OCI-LY7 (cell line): ENCODE results near the gene BICD1. TPM values are rescaled to one million over a fixed set of nuclear protein-coding genes. Genes with fewer than 3 reads are reported as not detected.

ENCODE experiments used
- BruUV-seq: library from RNA; stranded (reverse); fragments of 400-500 nt; replicated peaks from 2 replicates; lab custom pipeline; 2021; lab: Mats Ljungman, UMichigan
- CTCF ChIA-PET: fragments of 300-600 bp; sonication (Branson Sonifier 250); formaldehyde crosslinking; loops from one replicate; lab custom pipeline; 2022; ENCODE audit warnings: antibody characterized with exemption; ENCODE audit not compliant: unreplicated experiment; lab: Charles Lee
- POLR2A ChIA-PET: fragments of 300-600 bp; sonication (Branson Sonifier 250); formaldehyde crosslinking; loops from one replicate; lab custom pipeline; 2022; ENCODE audit warnings: antibody characterized with exemption; lab: Charles Lee
- DNase-seq: peaks from one replicate; pipeline ENCODE4 v3.0.0-alpha.2; 2015; ENCODE audit warnings: low spot score
- H2AFZ ChIP-seq: fragments of 200-600 bp; sonication (generic), shearing (Covaris generic); 2 replicates; pipeline ENCODE4 v1.6.1; 2014; ENCODE audit warnings: mild to moderate bottlenecking, antibody characterized with exemption, low read length, moderate library complexity
- H3K27ac ChIP-seq: fragments of 200-600 bp; sonication (generic); 2 replicates; pipeline ENCODE4 v1.5.1; 2014; ENCODE audit warnings: mixed run types, low read depth, mild to moderate bottlenecking, moderate library complexity, low read length, inconsistent platforms; ENCODE audit not compliant: poor library complexity, severe bottlenecking
- H3K36me3 ChIP-seq: fragments of 200-600 bp; sonication (generic); 2 replicates; pipeline ENCODE4 v1.6.1; 2014; ENCODE audit warnings: mild to moderate bottlenecking, antibody characterized with exemption, low read length, moderate library complexity, mixed read lengths; ENCODE audit not compliant: insufficient read depth
- H3K4me1 ChIP-seq: fragments of 200-600 bp; sonication (generic); 2 replicates; pipeline ENCODE4 v1.5.1; 2014; ENCODE audit warnings: mild to moderate bottlenecking, low read length; ENCODE audit not compliant: insufficient read depth, poor library complexity, severe bottlenecking
- H3K4me2 ChIP-seq: fragments of 200-600 bp; sonication (generic); 2 replicates; pipeline ENCODE4 v1.6.1; 2014; ENCODE audit warnings: mild to moderate bottlenecking, low read length
- H3K4me3 ChIP-seq: fragments of 200-600 bp; sonication (generic); 2 replicates; pipeline ENCODE4 v1.5.1; 2014; ENCODE audit warnings: mild to moderate bottlenecking, low read depth, low read length; ENCODE audit not compliant: poor library complexity, severe bottlenecking
- H3K79me2 ChIP-seq: fragments of 200-600 bp; sonication (generic); 2 replicates; pipeline ENCODE4 v1.6.1; 2016; ENCODE audit warnings: low read depth, mild to moderate bottlenecking, low read length, moderate library complexity, mixed read lengths; ENCODE audit not compliant: insufficient read depth
- H3K9me2 ChIP-seq: fragments of 200-600 bp; sonication (generic); 2 replicates; pipeline ENCODE4 v1.6.1; 2016; ENCODE audit warnings: mild to moderate bottlenecking, low read length, mixed read lengths; ENCODE audit not compliant: insufficient read depth
- H3K9me3 ChIP-seq: fragments of 200-600 bp; sonication (generic); 2 replicates; pipeline ENCODE4 v1.6.1; 2014; ENCODE audit warnings: mild to moderate bottlenecking, mixed run types, low read length, mixed read lengths
- H4K20me1 ChIP-seq: fragments of 200-600 bp; sonication (generic); 2 replicates; pipeline ENCODE4 v1.6.1; 2014; ENCODE audit warnings: mild to moderate bottlenecking, antibody characterized with exemption, low read length, moderate library complexity, mixed read lengths; ENCODE audit not compliant: insufficient read depth
- EZH2phosphoT487 ChIP-seq: fragments of 200-600 bp; sonication (generic); IDR thresholded peaks from 2 replicates; pipeline ENCODE4 v1.6.1; 2018; ENCODE audit warnings: low read depth, borderline replicate concordance, mild to moderate bottlenecking, mixed run types, antibody characterized with exemption, low read length, moderate library complexity, mixed read lengths
- intact Hi-C: fragments of 100-400 bp; cut with micrococcal nuclease; formaldehyde crosslinking; loops from one replicate; pipeline ENCODE4 v1.10.0; 2022; ENCODE audit not compliant: unreplicated experiment
- total RNA-seq, 2 experiments: library from RNA; depleted of rRNA in 1 of 2; stranded (reverse); fragments of >200 nt in 1 of 2; shearing (Covaris generic) in 1 of 2; gene quantifications; 2 replicates each; pipeline ENCODE4 v1.2.3, GENCODE V29; 2014 to 2022
- TF ChIP-seq, protein P1 (sequence below): fragments of 200-600 bp; sonication (generic); conservative IDR thresholded peaks from 2 replicates; pipeline ENCODE4 v1.5.1; 2014; ENCODE audit warnings: mild to moderate bottlenecking, antibody characterized with exemption, low read length, moderate library complexity, mixed read lengths

The BICD1 gene
- total RNA-seq, 2 experiments from 2014 or later: 42.9 to 88.2 TPM

GRCh38 chr12:32253154-32253790 lies 146.6 kb downstream of the BICD1 start:
- Histone ChIP-seq H3K79me2 (peaks cover 4% of the 10 kb centered on the region; the same call in 1 of the 2 replicates), H3K27ac (no peak overlapping the region), H3K4me1 (peaks cover 8% of the 10 kb centered on the region), H3K4me2 (no peak overlapping the region), H3K36me3 (peaks cover 77% of the 10 kb centered on the region), H3K9me2 (no peaks in the 10 kb centered on the region), H2AFZ (no peak overlapping the region), H3K4me3 (no peak overlapping the region), H4K20me1 (no peaks in the 10 kb centered on the region), H3K9me3 (peaks cover 21% of the 10 kb centered on the region)
- intact Hi-C loops: no loop called here
- no TSS peak for BruUV-seq
- ChIA-PET POLR2A (interaction anchor here (0.7 to 1.4 kb wide), 6 partner anchors 8 to 39 kb away, joined by 3 to 4 read pairs (median 3); no protein-coding TSS in a partner anchor), CTCF (no interaction called here)
- no peak for DNase-seq
- TF ChIP-seq, protein P1, sequence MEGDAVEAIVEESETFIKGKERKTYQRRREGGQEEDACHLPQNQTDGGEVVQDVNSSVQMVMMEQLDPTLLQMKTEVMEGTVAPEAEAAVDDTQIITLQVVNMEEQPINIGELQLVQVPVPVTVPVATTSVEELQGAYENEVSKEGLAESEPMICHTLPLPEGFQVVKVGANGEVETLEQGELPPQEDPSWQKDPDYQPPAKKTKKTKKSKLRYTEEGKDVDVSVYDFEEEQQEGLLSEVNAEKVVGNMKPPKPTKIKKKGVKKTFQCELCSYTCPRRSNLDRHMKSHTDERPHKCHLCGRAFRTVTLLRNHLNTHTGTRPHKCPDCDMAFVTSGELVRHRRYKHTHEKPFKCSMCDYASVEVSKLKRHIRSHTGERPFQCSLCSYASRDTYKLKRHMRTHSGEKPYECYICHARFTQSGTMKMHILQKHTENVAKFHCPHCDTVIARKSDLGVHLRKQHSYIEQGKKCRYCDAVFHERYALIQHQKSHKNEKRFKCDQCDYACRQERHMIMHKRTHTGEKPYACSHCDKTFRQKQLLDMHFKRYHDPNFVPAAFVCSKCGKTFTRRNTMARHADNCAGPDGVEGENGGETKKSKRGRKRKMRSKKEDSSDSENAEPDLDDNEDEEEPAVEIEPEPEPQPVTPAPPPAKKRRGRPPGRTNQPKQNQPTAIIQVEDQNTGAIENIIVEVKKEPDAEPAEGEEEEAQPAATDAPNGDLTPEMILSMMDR: no peak
- TF ChIP-seq EZH2phosphoT487: no peak

DNA sequence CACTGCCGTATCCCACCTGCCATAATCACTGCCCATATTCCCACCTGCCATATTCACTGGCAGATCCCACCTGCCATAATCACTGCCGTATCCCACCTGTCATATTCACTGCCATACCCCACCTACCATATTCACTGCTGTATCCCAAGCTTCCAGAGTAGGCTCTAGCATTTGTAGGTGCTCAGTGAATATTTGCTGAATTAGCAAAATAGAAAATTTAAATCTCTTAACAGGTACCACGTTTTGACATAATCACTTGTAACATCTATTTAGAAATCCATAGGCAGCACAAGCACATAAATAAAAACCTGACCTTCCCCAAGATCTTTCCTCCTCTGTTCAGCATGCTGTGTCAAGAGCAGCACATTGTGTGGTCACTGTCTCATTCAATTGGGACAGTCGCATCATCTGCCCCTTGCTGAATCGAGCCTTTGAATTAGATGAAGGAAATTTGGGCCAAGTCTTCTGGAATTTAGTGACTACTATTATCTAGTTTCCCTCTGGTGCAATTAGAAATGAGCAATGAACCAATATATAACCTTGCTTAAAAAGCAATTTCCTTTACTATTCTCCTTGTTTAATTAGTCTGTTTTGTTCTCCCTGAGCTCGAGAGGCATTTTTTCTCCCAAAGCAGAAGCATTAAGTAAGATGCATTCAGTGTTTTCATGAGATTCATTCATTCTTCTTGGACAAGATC lies 147.8 kb downstream of the BICD1 start:
- Histone ChIP-seq H3K36me3 (peaks cover 77% of the 10 kb centered on the region), H2AFZ (no peak overlapping the region), H3K79me2 (peaks cover 4% of the 10 kb centered on the region; the same call in 1 of the 2 replicates), H3K4me1 (peaks cover 8% of the 10 kb centered on the region), H3K4me3 (no peak overlapping the region), H3K9me3 (peaks cover 14% of the 10 kb centered on the region), H3K9me2 (no peaks in the 10 kb centered on the region), H3K4me2 (no peak overlapping the region), H3K27ac (no peak overlapping the region), H4K20me1 (no peaks in the 10 kb centered on the region)
- intact Hi-C loops: no loop called here
- no TSS peak for BruUV-seq
- no peak for TF ChIP-seq EZH2phosphoT487
- TF ChIP-seq, protein P1: no peak
- CTCF ChIA-PET: no interaction called here
- no peak for DNase-seq
- POLR2A ChIA-PET: no interaction called here

DNA sequence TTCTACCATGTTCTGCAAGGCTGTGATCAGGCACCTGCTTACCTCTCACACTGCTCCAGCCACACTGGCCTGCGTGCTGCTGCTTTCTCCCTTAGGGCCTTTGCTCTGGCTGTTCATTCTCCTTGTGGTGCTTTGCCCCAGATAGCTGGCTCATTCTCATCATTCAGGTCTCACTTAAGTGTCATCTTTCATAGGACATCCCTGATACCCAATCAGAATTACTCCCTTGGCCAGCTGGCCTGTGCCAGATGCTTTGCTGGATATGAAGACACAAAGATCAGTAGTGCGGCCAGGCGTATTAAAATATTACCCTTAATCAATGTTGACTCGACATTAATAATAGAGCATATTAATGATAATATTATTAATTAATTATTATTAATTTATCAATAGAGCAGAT lies 148.9 kb downstream of the BICD1 start:
- no peak for DNase-seq
- no peak overlapping the region for H3K27ac ChIP-seq
- peaks cover 12% of the 10 kb centered on the region for H3K4me1 ChIP-seq
- H3K4me3 ChIP-seq: no peak overlapping the region
- POLR2A ChIA-PET: no interaction called here
- no peaks in the 10 kb centered on the region for H3K9me2 ChIP-seq
- H3K79me2 ChIP-seq: peaks cover 4% of the 10 kb centered on the region; the same call in 1 of the 2 replicates
- no peak overlapping the region for H2AFZ ChIP-seq
- H4K20me1 ChIP-seq: no peaks in the 10 kb centered on the region
- intact Hi-C loops: no loop called here
- CTCF ChIA-PET: no interaction called here
- TF ChIP-seq EZH2phosphoT487: no peak
- TF ChIP-seq, protein P1: no peak
- H3K9me3 ChIP-seq: peaks cover 14% of the 10 kb centered on the region
- H3K36me3 ChIP-seq: peaks cover 70% of the 10 kb centered on the region
- BruUV-seq: no TSS peak
- H3K4me2 ChIP-seq: no peak overlapping the region
